AG10803 (cell line): Measurements from ENCODE around the gene ZBTB46.
"Not testable (repeated sequence)": the region's sequence is repeated elsewhere in the genome, so short reads cannot be mapped to it uniquely, and the experiment has no call there.

ENCODE experiments used
- DNase-seq: peaks from one replicate; pipeline ENCODE4 v3.0.0; 2010; ENCODE audit warnings: low read depth
- H3K4me3 ChIP-seq: 2 replicates; pipeline ENCODE4 v1.5.1; 2011; ENCODE audit warnings: mild to moderate bottlenecking, low read length, control low read depth
- CTCF ChIP-seq: conservative IDR thresholded peaks from 2 replicates; pipeline ENCODE4 v1.5.1; 2011; ENCODE audit warnings: mild to moderate bottlenecking, low read length, control low read depth, inconsistent platforms

ZBTB46 gene

GRCh38 chr20:63855363-63856097, 24.5 kb upstream of the ZBTB46 start:
- DNase-seq = no peak
- no peak for TF ChIP-seq CTCF
- H3K4me3 ChIP-seq = peak overlapping the region; percentile 20

- H3K4me3 ChIP-seq = peak overlapping the region; percentile 20
- DNase-seq = no peak
- no peak for TF ChIP-seq CTCF
These were observed 23.8 kb upstream of the ZBTB46 start for GRCh38 chr20:63854766-63855362.

GRCh38 chr20:63854069-63854765, 23.2 kb upstream of the ZBTB46 start:
- TF ChIP-seq CTCF = no peak
- no peak overlapping the region for H3K4me3 ChIP-seq
- no peak for DNase-seq

GRCh38 chr20:63853733-63854068, 22.6 kb upstream of the ZBTB46 start:
- not testable (repeated sequence) for H3K4me3 ChIP-seq, DNase-seq

GRCh38 chr20:63851548-63851943, 20.5 kb upstream of the ZBTB46 start:
- not testable (repeated sequence) for H3K4me3 ChIP-seq, DNase-seq

GRCh38 chr20:63850689-63851547, 19.9 kb upstream of the ZBTB46 start:
- H3K4me3 ChIP-seq = no peak overlapping the region
- no peak for TF ChIP-seq CTCF
- DNase-seq = no peak

- no peak for DNase-seq
- H3K4me3 ChIP-seq = no peak overlapping the region
- TF ChIP-seq CTCF = no peak
These were observed 17.2 kb upstream of the ZBTB46 start for GRCh38 chr20:63848003-63848911.
